Choroid plexus epithelial cell (primary cell): ENCODE data around the gene PODXL2.

Source experiments
- DNase-seq: peaks from one replicate; pipeline ENCODE4 v3.0.0-alpha.2; 2010; ENCODE audit warnings: low read depth
- H3K4me3 ChIP-seq: 2 replicates; pipeline ENCODE4 v1.5.1; 2011; ENCODE audit warnings: low read depth, mild to moderate bottlenecking, control low read depth, low read length, moderate library complexity
- CTCF ChIP-seq: conservative IDR thresholded peaks from 2 replicates; pipeline ENCODE4 v1.5.1; 2011; ENCODE audit warnings: low read depth, mild to moderate bottlenecking, control low read depth, inconsistent platforms, low read length, moderate library complexity

PODXL2 gene

GRCh38 chr3:127644641-127645370 is 15.8 kb downstream of the PODXL2 start:
- H3K4me3 ChIP-seq: no peak overlapping the region
- DNase-seq: no peak
- TF ChIP-seq CTCF: no peak

GRCh38 chr3:127645371-127646015 is 16.5 kb downstream of the PODXL2 start:
- no peak for DNase-seq
- H3K4me3 ChIP-seq: no peak overlapping the region
- TF ChIP-seq CTCF: no peak

GRCh38 chr3:127646501-127647046 is 17.6 kb downstream of the PODXL2 start:
- no peak overlapping the region for H3K4me3 ChIP-seq
- DNase-seq: no peak
- no peak for TF ChIP-seq CTCF

GRCh38 chr3:127647166-127647844 is 18.3 kb downstream of the PODXL2 start:
- TF ChIP-seq CTCF: no peak
- H3K4me3 ChIP-seq: no peak overlapping the region
- DNase-seq: no peak

- no peak overlapping the region for H3K4me3 ChIP-seq
- DNase-seq: no peak
- TF ChIP-seq CTCF: no peak
Observed at GRCh38 chr3:127647845-127648204, 18.8 kb downstream of the PODXL2 start.

GRCh38 chr3:127650236-127650635 is 21.3 kb downstream of the PODXL2 start:
- DNase-seq: no peak
- H3K4me3 ChIP-seq: no peak overlapping the region
- TF ChIP-seq CTCF: no peak
